Measurements from ENCODE around the gene MLPH.

The MLPH gene

DNA sequence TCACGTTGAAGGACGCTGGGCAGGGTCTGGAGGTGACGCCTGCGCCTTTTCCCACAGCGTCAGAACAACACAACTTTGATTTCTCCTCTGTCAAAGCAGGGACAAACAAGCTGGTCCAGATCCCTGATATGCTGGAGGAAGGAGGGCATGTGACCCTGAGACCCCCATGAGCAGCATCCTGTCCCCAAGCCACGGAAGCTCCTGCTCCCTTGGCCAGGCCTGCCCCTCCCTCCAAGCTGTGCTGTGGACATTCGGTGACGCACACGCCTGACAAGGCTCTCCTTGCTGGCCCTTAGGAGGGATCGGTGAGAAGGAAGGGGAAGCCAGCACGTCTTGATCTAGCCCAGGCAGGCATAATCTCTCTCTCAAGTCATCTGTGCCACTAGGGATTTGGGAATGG, 11.3 kb downstream of the MLPH start:
- Histone ChIP-seq H3K27me3 (ENCODE audit: insufficient read depth, low read length, poor library complexity) (no peaks in the 10 kb centered on the region), H2BK120ac (ENCODE audit: low read depth, low read length) (no peak overlapping the region), H3K23ac (ENCODE audit: low read length) (no peak overlapping the region), H3K79me1 (ENCODE audit: low read length) (no peaks in the 10 kb centered on the region), H3K36me3 (ENCODE audit: control insufficient read depth, insufficient read depth, low read length) (no peaks in the 10 kb centered on the region), H3K4me1 (ENCODE audit: control insufficient read depth, low read depth, low read length) (peaks cover 19% of the 10 kb centered on the region), H3K4me3 (ENCODE audit: low read length) (no peak overlapping the region), H3K9ac (ENCODE audit: low read length) (no peak overlapping the region), H3K4me2 (ENCODE audit: low read length) (no peak overlapping the region), H3K18ac (ENCODE audit: low read length) (no peak overlapping the region), H3K4ac (ENCODE audit: low read depth, low read length) (no peak overlapping the region), H2BK5ac (ENCODE audit: low read length) (no peak overlapping the region), H4K8ac (ENCODE audit: low read depth, low read length) (no peak overlapping the region), H3K27ac (ENCODE audit: low read depth, low read length) (no peak overlapping the region), H3K79me2 (ENCODE audit: control insufficient read depth, insufficient read depth, low read length) (no peaks in the 10 kb centered on the region), H3K56ac (ENCODE audit: low read length) (peak overlapping the region; percentile 52), H4K5ac (ENCODE audit: low read length) (no peak overlapping the region), H2BK15ac (replicated peaks; ENCODE audit: low read depth) (no peak overlapping the region), H2AK5ac (ENCODE audit: low read length) (peak overlapping the region; percentile 7)
- no peak for DNase-seq
- WGBS (ENCODE audit: extremely low coverage, insufficient coverage, low lambda C conversion rate), result no CpG with 5 or more reads among the region's 11 CpGs

DNA sequence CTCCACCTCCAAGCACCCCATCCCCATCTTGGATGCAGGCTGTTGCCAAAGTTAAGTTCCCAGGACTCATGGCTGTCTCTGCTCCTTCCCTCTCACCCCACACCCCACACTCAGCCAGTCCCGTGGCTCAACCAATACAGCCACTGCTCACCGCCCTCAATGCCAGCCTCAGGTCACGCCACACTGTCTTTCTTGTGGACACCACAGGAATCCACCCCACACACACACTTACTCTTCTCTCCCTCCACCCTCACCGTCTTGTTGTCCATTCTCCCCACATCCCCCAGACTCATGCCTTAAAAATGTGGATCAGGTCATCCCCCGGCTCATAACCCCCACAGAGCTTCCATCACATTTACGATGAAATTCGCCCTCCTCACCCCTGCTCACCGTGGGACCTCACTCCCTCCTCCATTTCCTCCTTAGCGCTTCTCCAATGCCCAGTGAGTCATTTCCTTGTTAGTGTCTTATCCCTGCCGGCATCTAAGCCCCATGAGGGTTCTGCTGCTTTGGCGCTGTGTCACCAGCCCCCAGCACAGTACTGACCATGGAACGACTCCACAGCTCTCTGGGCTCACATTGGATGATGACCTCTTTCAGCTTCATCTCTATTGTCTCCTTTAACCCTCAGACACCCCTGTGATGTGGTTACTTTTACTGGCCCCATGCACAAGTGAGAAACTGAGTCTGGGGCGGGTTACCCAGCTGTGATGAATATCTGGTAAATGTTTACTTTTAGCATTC, 13.8 kb downstream of the MLPH start:
- Histone ChIP-seq H2BK120ac (ENCODE audit: low read depth, low read length) (no peak overlapping the region), H2BK15ac (replicated peaks; ENCODE audit: low read depth) (no peak overlapping the region), H3K27me3 (ENCODE audit: insufficient read depth, low read length, poor library complexity) (no peaks in the 10 kb centered on the region), H3K79me1 (ENCODE audit: low read length) (no peaks in the 10 kb centered on the region), H3K36me3 (ENCODE audit: control insufficient read depth, insufficient read depth, low read length) (no peaks in the 10 kb centered on the region), H2BK5ac (ENCODE audit: low read length) (peak overlapping the region; percentile 79), H4K5ac (ENCODE audit: low read length) (no peak overlapping the region), H3K4me2 (ENCODE audit: low read length) (no peak overlapping the region), H3K79me2 (ENCODE audit: control insufficient read depth, insufficient read depth, low read length) (no peaks in the 10 kb centered on the region), H3K4me1 (ENCODE audit: control insufficient read depth, low read depth, low read length) (peaks cover 19% of the 10 kb centered on the region), H3K23ac (ENCODE audit: low read length) (no peak overlapping the region), H3K4ac (ENCODE audit: low read depth, low read length) (peak overlapping the region; percentile 7), H4K8ac (ENCODE audit: low read depth, low read length) (no peak overlapping the region), H3K27ac (ENCODE audit: low read depth, low read length) (peak overlapping the region; percentile 47), H3K4me3 (ENCODE audit: low read length) (no peak overlapping the region), H3K56ac (ENCODE audit: low read length) (peak overlapping the region; percentile 65), H3K9ac (ENCODE audit: low read length) (no peak overlapping the region), H3K18ac (ENCODE audit: low read length) (peak overlapping the region; percentile 28), H2AK5ac (ENCODE audit: low read length) (peak overlapping the region; percentile 8)
- WGBS (ENCODE audit: extremely low coverage, insufficient coverage, low lambda C conversion rate), result no CpG with 5 or more reads among the region's 13 CpGs
- DNase-seq, result peak; percentile 96

DNA sequence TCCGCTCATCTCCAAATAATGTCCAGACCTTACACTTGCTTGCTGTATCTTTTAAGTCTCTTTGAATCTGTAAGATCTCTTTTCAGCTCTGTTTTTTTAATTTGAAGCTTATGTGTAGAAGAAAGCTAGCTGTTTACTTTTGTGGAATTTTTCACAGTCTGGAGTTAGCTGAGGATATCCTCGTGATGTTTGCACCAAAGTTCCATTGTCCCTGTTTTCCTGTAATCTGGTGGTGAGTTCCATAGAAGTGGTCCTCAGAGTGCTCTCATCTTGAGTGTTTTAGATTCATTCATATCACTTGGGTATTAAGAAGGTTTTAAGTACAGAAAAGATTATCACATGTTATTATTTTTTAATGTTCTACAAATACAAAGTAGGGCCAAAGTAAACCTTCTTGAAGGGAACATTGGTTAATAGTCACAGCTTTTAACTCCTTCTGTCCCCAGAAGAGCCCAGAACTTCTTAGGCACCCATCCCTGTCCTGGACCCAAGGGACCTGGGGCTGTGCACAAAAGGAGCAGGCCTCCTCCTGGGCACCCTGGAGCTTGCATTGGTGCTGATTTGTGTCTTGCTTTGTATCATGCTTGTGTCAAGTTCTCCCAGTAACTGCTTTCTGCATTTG, 15.0 kb downstream of the MLPH start:
- no peak overlapping the region for H3K23ac ChIP-seq (ENCODE audit: low read length)
- no CpG with 5 or more reads among the region's 2 CpGs for WGBS (ENCODE audit: extremely low coverage, insufficient coverage, low lambda C conversion rate)
- no peaks in the 10 kb centered on the region for H3K79me2 ChIP-seq (ENCODE audit: control insufficient read depth, insufficient read depth, low read length)
- H4K8ac ChIP-seq (ENCODE audit: low read depth, low read length), result no peak overlapping the region
- peaks cover 9% of the 10 kb centered on the region for H3K4me1 ChIP-seq (ENCODE audit: control insufficient read depth, low read depth, low read length)
- no peak overlapping the region for H3K4me2 ChIP-seq (ENCODE audit: low read length)
- H3K4ac ChIP-seq (ENCODE audit: low read depth, low read length), result peak overlapping the region; percentile 92
- no peaks in the 10 kb centered on the region for H3K27me3 ChIP-seq (ENCODE audit: insufficient read depth, low read length, poor library complexity)
- no peak overlapping the region for H2BK5ac ChIP-seq (ENCODE audit: low read length)
- no peaks in the 10 kb centered on the region for H3K36me3 ChIP-seq (ENCODE audit: control insufficient read depth, insufficient read depth, low read length)
- H3K27ac ChIP-seq (ENCODE audit: low read depth, low read length), result no peak overlapping the region
- H2BK120ac ChIP-seq (ENCODE audit: low read depth, low read length), result peak overlapping the region; percentile 62
- no peak overlapping the region for H4K5ac ChIP-seq (ENCODE audit: low read length)
- H3K18ac ChIP-seq (ENCODE audit: low read length), result peak overlapping the region; percentile 3
- no peak overlapping the region for H3K56ac ChIP-seq (ENCODE audit: low read length)
- no peak for DNase-seq
- H3K9ac ChIP-seq (ENCODE audit: low read length), result no peak overlapping the region
- H3K4me3 ChIP-seq (ENCODE audit: low read length), result no peak overlapping the region
- no peaks in the 10 kb centered on the region for H3K79me1 ChIP-seq (ENCODE audit: low read length)
- H2BK15ac ChIP-seq (replicated peaks; ENCODE audit: low read depth), result no peak overlapping the region
- no peak overlapping the region for H2AK5ac ChIP-seq (ENCODE audit: low read length)

DNA sequence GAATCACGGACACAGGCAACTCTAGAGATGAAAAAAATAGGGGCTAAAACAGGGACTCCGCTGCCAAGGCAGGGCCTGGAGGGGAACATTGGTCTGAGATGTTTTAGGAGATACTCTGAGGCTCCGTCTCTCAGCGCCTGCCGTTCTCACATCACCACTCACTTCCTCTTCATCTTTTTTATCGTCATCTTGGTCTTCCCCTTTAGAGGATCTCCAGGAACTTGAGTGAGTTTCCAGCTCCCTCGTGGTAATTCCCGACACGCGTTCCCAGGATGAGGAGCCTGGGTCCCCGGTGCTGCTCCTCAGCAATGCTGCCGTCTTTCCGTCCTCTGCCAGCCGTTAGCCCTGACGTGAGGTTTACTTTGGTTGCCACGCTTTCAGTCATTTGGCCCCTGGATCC, 16.1 kb downstream of the MLPH start:
- Histone ChIP-seq H3K18ac (ENCODE audit: low read length) (no peak overlapping the region), H3K36me3 (ENCODE audit: control insufficient read depth, insufficient read depth, low read length) (no peaks in the 10 kb centered on the region), H3K4ac (ENCODE audit: low read depth, low read length) (no peak overlapping the region), H2BK120ac (ENCODE audit: low read depth, low read length) (no peak overlapping the region), H3K4me1 (ENCODE audit: control insufficient read depth, low read depth, low read length) (peaks cover 8% of the 10 kb centered on the region), H3K79me1 (ENCODE audit: low read length) (no peaks in the 10 kb centered on the region), H4K8ac (ENCODE audit: low read depth, low read length) (no peak overlapping the region), H3K56ac (ENCODE audit: low read length) (peak overlapping the region; percentile 37), H3K9ac (ENCODE audit: low read length) (no peak overlapping the region), H2AK5ac (ENCODE audit: low read length) (peak overlapping the region; percentile 67), H3K23ac (ENCODE audit: low read length) (no peak overlapping the region), H3K4me2 (ENCODE audit: low read length) (no peak overlapping the region), H3K27ac (ENCODE audit: low read depth, low read length) (no peak overlapping the region), H3K79me2 (ENCODE audit: control insufficient read depth, insufficient read depth, low read length) (no peaks in the 10 kb centered on the region), H2BK15ac (replicated peaks; ENCODE audit: low read depth) (no peak overlapping the region), H4K5ac (ENCODE audit: low read length) (no peak overlapping the region), H3K4me3 (ENCODE audit: low read length) (no peak overlapping the region), H3K27me3 (ENCODE audit: insufficient read depth, low read length, poor library complexity) (no peaks in the 10 kb centered on the region), H2BK5ac (ENCODE audit: low read length) (no peak overlapping the region)
- no CpG with 5 or more reads among the region's 16 CpGs for WGBS (ENCODE audit: extremely low coverage, insufficient coverage, low lambda C conversion rate)
- DNase-seq, result no peak

DNA sequence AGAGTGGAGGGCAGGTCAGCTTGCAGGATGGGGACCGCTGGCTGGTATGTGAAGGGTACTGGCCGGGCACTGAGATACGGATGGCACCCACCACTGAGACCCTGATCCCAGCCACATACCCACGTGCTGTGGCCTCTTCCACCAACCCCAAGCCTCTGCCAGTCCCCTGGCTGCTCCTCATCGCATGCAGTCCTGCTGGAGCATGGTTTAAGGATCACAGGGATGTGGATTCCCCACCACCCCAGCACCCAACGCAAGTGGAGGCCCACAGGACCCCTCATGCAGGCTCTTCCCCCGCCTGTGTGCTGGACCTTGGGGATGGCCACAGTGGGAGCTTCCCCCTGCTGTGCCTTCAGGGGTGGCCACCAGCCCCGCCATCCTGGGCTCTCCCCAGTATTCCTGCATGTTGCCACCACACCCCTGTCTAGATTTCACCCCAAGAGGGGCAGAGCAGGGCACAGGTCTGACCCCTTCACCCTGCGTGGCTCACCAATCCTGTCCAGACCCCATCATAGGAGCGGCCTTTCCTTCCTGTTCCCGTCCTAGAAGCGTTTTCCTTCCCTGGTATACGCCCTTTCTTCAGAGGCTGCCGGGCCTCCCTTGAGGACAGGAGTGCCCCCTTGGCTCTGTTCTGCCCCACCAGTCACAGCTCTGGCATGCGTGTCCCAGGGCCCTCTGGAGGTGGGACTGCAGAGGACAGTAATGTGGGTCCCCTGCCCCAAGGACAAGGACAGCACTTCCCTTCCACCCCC, 18.3 kb downstream of the MLPH start:
- H2BK5ac ChIP-seq (ENCODE audit: low read length), result no peak overlapping the region
- H3K79me2 ChIP-seq (ENCODE audit: control insufficient read depth, insufficient read depth, low read length), result no peaks in the 10 kb centered on the region
- no peak overlapping the region for H3K4me3 ChIP-seq (ENCODE audit: low read length)
- H3K23ac ChIP-seq (ENCODE audit: low read length), result no peak overlapping the region
- H3K56ac ChIP-seq (ENCODE audit: low read length), result no peak overlapping the region
- H3K9ac ChIP-seq (ENCODE audit: low read length), result no peak overlapping the region
- no peak overlapping the region for H2BK120ac ChIP-seq (ENCODE audit: low read depth, low read length)
- no peaks in the 10 kb centered on the region for H3K27me3 ChIP-seq (ENCODE audit: insufficient read depth, low read length, poor library complexity)
- no peaks in the 10 kb centered on the region for H3K36me3 ChIP-seq (ENCODE audit: control insufficient read depth, insufficient read depth, low read length)
- H3K18ac ChIP-seq (ENCODE audit: low read length), result no peak overlapping the region
- H3K4ac ChIP-seq (ENCODE audit: low read depth, low read length), result no peak overlapping the region
- H4K8ac ChIP-seq (ENCODE audit: low read depth, low read length), result no peak overlapping the region
- H3K27ac ChIP-seq (ENCODE audit: low read depth, low read length), result no peak overlapping the region
- no peak overlapping the region for H2AK5ac ChIP-seq (ENCODE audit: low read length)
- no peak overlapping the region for H4K5ac ChIP-seq (ENCODE audit: low read length)
- H3K4me2 ChIP-seq (ENCODE audit: low read length), result no peak overlapping the region
- no CpG with 5 or more reads among the region's 15 CpGs for whole genome bisulfite sequencing (ENCODE audit: extremely low coverage, insufficient coverage, low lambda C conversion rate)
- H3K4me1 ChIP-seq (ENCODE audit: control insufficient read depth, low read depth, low read length), result peaks cover 7% of the 10 kb centered on the region
- no peaks in the 10 kb centered on the region for H3K79me1 ChIP-seq (ENCODE audit: low read length)
- no peak overlapping the region for H2BK15ac ChIP-seq (replicated peaks; ENCODE audit: low read depth)
- no peak for DNase-seq
